ENCODE data around the gene LZTS2. TPM values are rescaled to one million over a fixed set of nuclear protein-coding genes. Genes with fewer than 3 reads are reported as not detected.

The LZTS2 gene
- total and polyA plus RNA-seq, 2 of the 4 experiments (the other 2 are of a cell fraction): 19.2 to 101 TPM

DNA sequence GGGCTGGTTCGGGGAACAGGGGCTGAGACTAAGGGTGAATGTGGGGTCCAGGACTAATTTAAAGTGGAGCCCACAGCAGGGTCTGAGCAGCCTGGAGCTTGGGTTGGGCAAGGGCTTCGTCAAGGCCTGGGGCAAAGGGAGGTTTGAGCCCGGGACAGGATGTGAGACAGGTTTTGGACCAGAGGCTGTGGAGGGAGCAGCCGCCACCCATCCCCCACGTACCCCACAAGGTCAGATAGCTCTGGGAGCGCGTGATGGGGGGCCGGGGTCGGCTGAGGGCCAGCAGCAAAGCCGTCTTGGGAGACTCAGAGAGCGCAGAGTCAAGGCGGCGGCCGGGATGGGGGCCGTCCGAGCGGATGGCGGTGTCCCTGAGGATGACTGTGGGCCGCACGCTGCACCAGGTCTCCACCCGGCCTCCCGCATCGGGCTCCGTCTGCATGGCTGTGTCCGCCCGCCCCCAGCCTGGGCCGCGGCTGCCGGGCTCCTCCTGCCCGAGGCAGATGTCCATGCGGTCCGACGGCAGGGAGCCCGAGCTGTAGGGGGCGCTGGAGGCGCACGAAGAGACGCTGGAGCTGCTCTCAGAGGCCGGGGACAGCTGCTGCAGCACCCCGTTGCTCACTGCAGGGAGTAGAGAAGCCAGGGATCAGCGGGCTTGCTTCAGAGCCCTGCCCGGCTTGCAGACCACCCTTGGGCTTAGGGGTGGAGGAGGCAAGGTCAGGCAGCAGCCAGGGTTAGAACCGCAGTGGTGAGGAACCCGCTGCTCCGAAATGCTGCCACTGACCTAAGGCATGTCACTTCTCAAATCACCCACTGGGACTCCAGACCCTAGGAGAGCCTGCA, 19.2 kb downstream of the LZTS2 start:
- Histone ChIP-seq H4K91ac (ENCODE audit: insufficient read depth, low read depth, low read length) (no peak overlapping the region), H4K8ac (ENCODE audit: low read depth in 2 of 2, low read length in 2 of 2) (no peak overlapping the region), H2BK20ac (ENCODE audit: low read depth, low read length) (no peak overlapping the region), H3K23ac (ENCODE audit: low read depth, low read length) (no peak overlapping the region), H3K56ac (ENCODE audit: extremely low read depth, insufficient read depth, low read length) (no peak overlapping the region), H3K36me3 (ENCODE audit: control insufficient read depth, insufficient read depth, low read length) (no peaks in the 10 kb centered on the region), H3K27ac (ENCODE audit: insufficient read depth, low read length) (no peak overlapping the region), H3K9ac (ENCODE audit: low read depth, low read length) (no peak overlapping the region), H3K14ac (replicated peaks; ENCODE audit: low read depth, low read length) (no peak overlapping the region), H2BK15ac (ENCODE audit: low read depth, low read length) (no peak overlapping the region), H3K79me1 (ENCODE audit: low read depth in 1 of 2, low read length in 2 of 2) (0 out of 4 replicates have a peak, but pooled peaks cover 0 to 7% of the 10 kb centered on the region in 2 experiments), H4K5ac (ENCODE audit: low read depth, low read length) (no peak overlapping the region), H3K27me3 (ENCODE audit: control insufficient read depth, insufficient read depth, low read length) (peaks cover 1% of the 10 kb centered on the region; the same call in 1 of the 2 replicates), H3K4me2 (ENCODE audit: low read depth, low read length) (no peak overlapping the region), H3K9me3 (ENCODE audit: control insufficient read depth, insufficient read depth, low read length) (no peaks in the 10 kb centered on the region), H3K4me1 (ENCODE audit: control insufficient read depth, insufficient read depth, low read length) (peaks cover 10% of the 10 kb centered on the region), H2AFZ (replicated peaks; ENCODE audit: low read length, poor library complexity) (peak overlapping the region; percentile 79), H2AK9ac (replicated peaks; ENCODE audit: low read depth, low read length, poor library complexity) (no peak overlapping the region), H3K4ac (ENCODE audit: low read depth, low read length) (no peak overlapping the region), H3K4me3 (ENCODE audit: insufficient read depth, low read depth, low read length) (no peak overlapping the region), H2BK5ac (ENCODE audit: low read depth, low read length, poor library complexity, severe bottlenecking) (no peak overlapping the region), H2BK120ac (ENCODE audit: low read depth, low read length) (no peak overlapping the region), H2AK5ac (ENCODE audit: low read depth, low read length) (no peak overlapping the region), H3K18ac (ENCODE audit: low read depth, low read length) (no peak overlapping the region), H4K20me1 (ENCODE audit: insufficient read depth, low read length) (no peaks in the 10 kb centered on the region), H3K9me1 (ENCODE audit: insufficient read depth, low read length) (peaks cover 2% of the 10 kb centered on the region; the same call in 1 of the 2 replicates)
- BruUV-seq (replicated peaks): no TSS peak
- ChIA-PET POLR2A (ENCODE audit: unreplicated experiment) (no interaction called here), CTCF (interaction anchor here (0.7 to 6.8 kb wide), 13 partner anchors 12 to 124 kb away, joined by 3 to 48 read pairs (median 4); partner anchors contain the start of genes LZTS2, PDZD7 and SFXN3)
- TF ChIP-seq, protein P1, sequence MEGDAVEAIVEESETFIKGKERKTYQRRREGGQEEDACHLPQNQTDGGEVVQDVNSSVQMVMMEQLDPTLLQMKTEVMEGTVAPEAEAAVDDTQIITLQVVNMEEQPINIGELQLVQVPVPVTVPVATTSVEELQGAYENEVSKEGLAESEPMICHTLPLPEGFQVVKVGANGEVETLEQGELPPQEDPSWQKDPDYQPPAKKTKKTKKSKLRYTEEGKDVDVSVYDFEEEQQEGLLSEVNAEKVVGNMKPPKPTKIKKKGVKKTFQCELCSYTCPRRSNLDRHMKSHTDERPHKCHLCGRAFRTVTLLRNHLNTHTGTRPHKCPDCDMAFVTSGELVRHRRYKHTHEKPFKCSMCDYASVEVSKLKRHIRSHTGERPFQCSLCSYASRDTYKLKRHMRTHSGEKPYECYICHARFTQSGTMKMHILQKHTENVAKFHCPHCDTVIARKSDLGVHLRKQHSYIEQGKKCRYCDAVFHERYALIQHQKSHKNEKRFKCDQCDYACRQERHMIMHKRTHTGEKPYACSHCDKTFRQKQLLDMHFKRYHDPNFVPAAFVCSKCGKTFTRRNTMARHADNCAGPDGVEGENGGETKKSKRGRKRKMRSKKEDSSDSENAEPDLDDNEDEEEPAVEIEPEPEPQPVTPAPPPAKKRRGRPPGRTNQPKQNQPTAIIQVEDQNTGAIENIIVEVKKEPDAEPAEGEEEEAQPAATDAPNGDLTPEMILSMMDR (conservative IDR thresholded peaks at IDR 0.05; ENCODE audit: low read depth, low read length): peak; percentile 89
- 0 out of 2 replicates have a peak, but pooled peaks have one; percentile 29 for TF ChIP-seq MAZ (IDR thresholded peaks at IDR 0.05; ENCODE audit: borderline replicate concordance, low read depth, low read length)
- TF ChIP-seq MAFK (IDR thresholded peaks at IDR 0.05; ENCODE audit: low read depth, low read length): no peak
- TF ChIP-seq, protein P2, sequence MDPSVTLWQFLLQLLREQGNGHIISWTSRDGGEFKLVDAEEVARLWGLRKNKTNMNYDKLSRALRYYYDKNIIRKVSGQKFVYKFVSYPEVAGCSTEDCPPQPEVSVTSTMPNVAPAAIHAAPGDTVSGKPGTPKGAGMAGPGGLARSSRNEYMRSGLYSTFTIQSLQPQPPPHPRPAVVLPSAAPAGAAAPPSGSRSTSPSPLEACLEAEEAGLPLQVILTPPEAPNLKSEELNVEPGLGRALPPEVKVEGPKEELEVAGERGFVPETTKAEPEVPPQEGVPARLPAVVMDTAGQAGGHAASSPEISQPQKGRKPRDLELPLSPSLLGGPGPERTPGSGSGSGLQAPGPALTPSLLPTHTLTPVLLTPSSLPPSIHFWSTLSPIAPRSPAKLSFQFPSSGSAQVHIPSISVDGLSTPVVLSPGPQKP (IDR thresholded peaks at IDR 0.05; ENCODE audit: borderline replicate concordance, low read depth, low read length): no peak
- TF ChIP-seq MXI1 (IDR thresholded peaks at IDR 0.05; ENCODE audit: borderline replicate concordance, low read depth, low read length): no peak
- peak; percentile 79 for TF ChIP-seq RAD21 (IDR thresholded peaks at IDR 0.05; ENCODE audit: low read length)
- no peak for TF ChIP-seq RCOR1 (IDR thresholded peaks at IDR 0.05; ENCODE audit: insufficient replicate concordance, low read length)
- peak; percentile 51 for TF ChIP-seq SMC3 (IDR thresholded peaks at IDR 0.05; ENCODE audit: low read depth, low read length)
- dilution Hi-C loops (cut with HindIII; ENCODE audit: low sequenced_read_pairs, unreplicated experiment): no loop called here
- ATAC-seq (ENCODE audit: low read depth) (peak; percentile 90), DNase-seq (peak; percentile 77)
- in situ Hi-C loops (cut with MboI; ENCODE audit: low sequenced_read_pairs): no loop called here
- intact Hi-C loops (cut with micrococcal nuclease): loop anchor here (2.0 to 10.0 kb wide), 2 partner anchors 48 to 454 kb away; no protein-coding TSS in a partner anchor
- WGBS, 2 experiments (ENCODE audit: extremely low coverage in 2 of 2, insufficient read length in 1 of 2): 4% methylated on average over 21 of the region's 45 CpGs; no CpG with 5 or more reads in 1 of the 2 experiments

All from IMR-90 (cell line).